HEK293 (cell line): ENCODE results near the gene KCNK4.

Source experiments
- AEBP2 ChIP-seq: fragments of 450-650 bp; formaldehyde crosslinking; IDR thresholded peaks from 2 replicates; pipeline ENCODE4 v1.5.1; 2016; ENCODE audit warnings: missing biosample characterization, missing genetic modification characterization, borderline replicate concordance
- CTCF ChIP-seq: fragments of 450-650 bp; formaldehyde crosslinking; IDR thresholded peaks from 2 replicates; pipeline ENCODE4 v1.5.1; 2016; ENCODE audit warnings: missing biosample characterization, missing genetic modification characterization
- ELK4 ChIP-seq: IDR thresholded peaks from 2 replicates; pipeline ENCODE4 v1.6.1; 2011; ENCODE audit warnings: mild to moderate bottlenecking, low read depth, low read length, borderline replicate concordance
- PATZ1 ChIP-seq: fragments of 450-650 bp; formaldehyde crosslinking; IDR thresholded peaks from 2 replicates; pipeline ENCODE4 v1.5.1; 2016; ENCODE audit warnings: missing biosample characterization, missing genetic modification characterization
- REPIN1 ChIP-seq: fragments of 450-650 bp; formaldehyde crosslinking; IDR thresholded peaks from 2 replicates; pipeline ENCODE4 v1.5.1; 2017; ENCODE audit warnings: missing biosample characterization, missing genetic modification characterization, low read depth
- SP7 ChIP-seq: fragments of 450-650 bp; formaldehyde crosslinking; IDR thresholded peaks from 2 replicates; pipeline ENCODE4 v1.5.1; 2016; ENCODE audit warnings: missing biosample characterization, missing genetic modification characterization
- WT1 ChIP-seq: fragments of 450-650 bp; formaldehyde crosslinking; IDR thresholded peaks from 2 replicates; pipeline ENCODE4 v1.5.1; 2016; ENCODE audit warnings: missing biosample characterization, missing genetic modification characterization
- ZNF112 ChIP-seq: fragments of 450-650 bp; formaldehyde crosslinking; IDR thresholded peaks from 2 replicates; pipeline ENCODE4 v1.5.0; 2017; ENCODE audit warnings: missing biosample characterization, missing genetic modification characterization
- ZNF362 ChIP-seq: fragments of 450-650 bp; formaldehyde crosslinking; IDR thresholded peaks from 2 replicates; pipeline ENCODE4 v1.5.1; 2016; ENCODE audit warnings: missing biosample characterization, missing genetic modification characterization
- ZNF629 ChIP-seq: fragments of 450-650 bp; formaldehyde crosslinking; IDR thresholded peaks from 2 replicates; pipeline ENCODE4 v1.5.1; 2017; ENCODE audit warnings: missing biosample characterization, missing genetic modification characterization
- ZNF664 ChIP-seq: fragments of 450-650 bp; formaldehyde crosslinking; IDR thresholded peaks from 2 replicates; pipeline ENCODE4 v1.5.1; 2016; ENCODE audit warnings: missing biosample characterization, missing genetic modification characterization

GRCh38 chr11:64306563-64306875 lies 15.4 kb downstream of the KCNK4 start:
- TF ChIP-seq CTCF (no peak), ZNF629 (tag by site-specific recombination) (no peak), ZNF362 (tag by site-specific recombination) (no peak), ZNF664 (tag by site-specific recombination) (no peak), PATZ1 (no peak), ELK4 (no peak), ZNF112 (no peak), REPIN1 (tag by site-specific recombination) (no peak), AEBP2 (tag by site-specific recombination) (no peak), SP7 (no peak), WT1 (tag by site-specific recombination) (no peak)
